Left ventricle myocardium inferior (tissue), 1 donor: ENCODE measurements around the gene NBAS. TPM values are rescaled to one million over a fixed set of nuclear protein-coding genes. Genes with fewer than 3 reads are reported as not detected.

Experiments
- DNase-seq: peaks from one replicate; pipeline ENCODE4 v3.0.0-alpha.2; 2020
- H3K27ac ChIP-seq: fragments of 200-600 bp; replicated peaks from 2 replicates; pipeline ENCODE4 v1.8.0; 2021
- H3K27me3 ChIP-seq: fragments of 200-600 bp; 2 replicates; pipeline ENCODE4 v1.8.0; 2021; ENCODE audit warnings: low read depth
- H3K36me3 ChIP-seq: fragments of 200-600 bp; 2 replicates; pipeline ENCODE4 v1.8.0; 2021
- H3K4me1 ChIP-seq: fragments of 200-600 bp; 2 replicates; pipeline ENCODE4 v1.8.0; 2021
- H3K4me3 ChIP-seq: fragments of 200-600 bp; 2 replicates; pipeline ENCODE4 v1.8.0; 2021; ENCODE audit warnings: mild to moderate bottlenecking, moderate library complexity
- H3K9me3 ChIP-seq: fragments of 200-600 bp; replicated peaks from 2 replicates; pipeline ENCODE4 v1.8.0; 2021
- CTCF ChIP-seq: fragments of 200-600 bp; IDR thresholded peaks from 2 replicates; pipeline ENCODE4 v1.8.0; 2021; ENCODE audit warnings: antibody characterized with exemption, mild to moderate bottlenecking, borderline replicate concordance
- intact Hi-C: fragments of 100-400 bp; cut with micrococcal nuclease; formaldehyde crosslinking; loops from one replicate; pipeline ENCODE4 v1.11.0; 2022
- total RNA-seq: library from RNA; stranded (reverse); fragmentation: NEBNext Ultra II Directional; extraction: Animal tissue kit (Norgen Biotek cat#: 25700); gene quantifications from one replicate; pipeline ENCODE4 v1.2.1, GENCODE V29; 2021
- donor health status: DM: no; HTN: yes; CAD: no; lungs with severe emphysema.

Gene NBAS
- total RNA-seq, 1 donor from 2014 or later: 50.6 TPM

- intact Hi-C loops: no loop called here
- TF ChIP-seq CTCF: no peak
These were observed 287.7 kb downstream of the NBAS start for GRCh38 chr2:15273452-15273851.

GRCh38 chr2:15272942-15273341, 288.2 kb downstream of the NBAS start:
- intact Hi-C loops: no loop called here
- H3K36me3 ChIP-seq: peaks cover 40% of the 10 kb centered on the region

More at GRCh38 chr2:15273452-15273851, 287.7 kb downstream of the NBAS start:
- no peaks in the 10 kb centered on the region for H3K27me3 ChIP-seq
- H3K27ac ChIP-seq: no peak overlapping the region
- peaks cover 35% of the 10 kb centered on the region for H3K36me3 ChIP-seq
- no peak for DNase-seq
- H3K4me3 ChIP-seq: no peak overlapping the region
- no peaks in the 10 kb centered on the region for H3K9me3 ChIP-seq
- no peaks in the 10 kb centered on the region for H3K4me1 ChIP-seq

GRCh38 chr2:15271941-15272542, 289.1 kb downstream of the NBAS start:
- Histone ChIP-seq H3K4me1 (no peaks in the 10 kb centered on the region), H3K36me3 (peaks cover 38% of the 10 kb centered on the region), H3K27me3 (no peaks in the 10 kb centered on the region), H3K27ac (no peak overlapping the region), H3K4me3 (no peak overlapping the region), H3K9me3 (no peaks in the 10 kb centered on the region)
- no peak for DNase-seq
- TF ChIP-seq CTCF: no peak
- intact Hi-C loops: no loop called here

More at GRCh38 chr2:15272942-15273341, 288.2 kb downstream of the NBAS start:
- H3K4me1 ChIP-seq: no peaks in the 10 kb centered on the region
- no peak overlapping the region for H3K4me3 ChIP-seq
- no peak for TF ChIP-seq CTCF
- H3K9me3 ChIP-seq: no peaks in the 10 kb centered on the region
- no peak for DNase-seq
- H3K27ac ChIP-seq: no peak overlapping the region
- H3K27me3 ChIP-seq: no peaks in the 10 kb centered on the region

GRCh38 chr2:15271276-15271675, 289.9 kb downstream of the NBAS start:
- intact Hi-C loops: no loop called here
- peaks cover 32% of the 10 kb centered on the region for H3K36me3 ChIP-seq
- no peaks in the 10 kb centered on the region for H3K9me3 ChIP-seq
- no peak overlapping the region for H3K4me3 ChIP-seq
- no peak overlapping the region for H3K27ac ChIP-seq
- no peaks in the 10 kb centered on the region for H3K27me3 ChIP-seq
- H3K4me1 ChIP-seq: no peaks in the 10 kb centered on the region
- no peak for TF ChIP-seq CTCF
- no peak for DNase-seq

- Histone ChIP-seq H3K4me3 (no peak overlapping the region), H3K27ac (no peak overlapping the region), H3K4me1 (no peaks in the 10 kb centered on the region), H3K36me3 (peaks cover 9% of the 10 kb centered on the region), H3K9me3 (no peaks in the 10 kb centered on the region), H3K27me3 (no peaks in the 10 kb centered on the region)
- intact Hi-C loops: no loop called here
- no peak for DNase-seq
- TF ChIP-seq CTCF: no peak
These were observed 292.1 kb downstream of the NBAS start for GRCh38 chr2:15269043-15269442.
